K562 (cell line): ENCODE data around the gene ASIC3. TPM values are rescaled to one million over a fixed set of nuclear protein-coding genes. Genes with fewer than 3 reads are reported as not detected.

Source experiments
- polyA plus RNA-seq, 8 experiments: library from polyadenylated mRNA; depleted of rRNA in 4 of 8; stranded (reverse) in 5 of 8; unstranded in 3 of 8; fragments of >200 nt; fragmentation: Nextera tagmentation in 2 of 8; fragmentation: Illumina TruSeq in 1 of 8; extraction: Ambion mirVana in 2 of 8; extraction: Trizol in 1 of 8; gene quantifications; 2 replicates each; pipeline versions ENCODE4 v1.2.1 to v1.2.3, GENCODE V29; 2011 to 2014; ENCODE audit warnings: inconsistent platforms in 1 of 8, missing spikeins in 1 of 8
- total RNA-seq, 7 experiments: library from RNA; depleted of rRNA in 6 of 7; stranded (reverse); fragments of >200 nt in 6 of 7; fragmentation: Illumina TruSeq in 2 of 7; extraction: Trizol in 2 of 7; gene quantifications; 2 replicates each; pipeline versions ENCODE4 v1.2.1 to v1.2.3, GENCODE V29; 2011 to 2021; ENCODE audit warnings: low replicate concordance in 1 of 7
- TF ChIP-seq, protein P1 (sequence below): fragments of 450-650 bp; IDR thresholded peaks from 2 replicates; pipeline ENCODE4 v1.6.1; 2016; ENCODE audit warnings: low read depth

The ASIC3 gene
- total and polyA plus RNA-seq, 9 of the 15 experiments (the other 6 are each of a cell fraction or from before 2014, with no cell fraction given): 0.11 to 5.0 (median 0.87) TPM

DNA sequence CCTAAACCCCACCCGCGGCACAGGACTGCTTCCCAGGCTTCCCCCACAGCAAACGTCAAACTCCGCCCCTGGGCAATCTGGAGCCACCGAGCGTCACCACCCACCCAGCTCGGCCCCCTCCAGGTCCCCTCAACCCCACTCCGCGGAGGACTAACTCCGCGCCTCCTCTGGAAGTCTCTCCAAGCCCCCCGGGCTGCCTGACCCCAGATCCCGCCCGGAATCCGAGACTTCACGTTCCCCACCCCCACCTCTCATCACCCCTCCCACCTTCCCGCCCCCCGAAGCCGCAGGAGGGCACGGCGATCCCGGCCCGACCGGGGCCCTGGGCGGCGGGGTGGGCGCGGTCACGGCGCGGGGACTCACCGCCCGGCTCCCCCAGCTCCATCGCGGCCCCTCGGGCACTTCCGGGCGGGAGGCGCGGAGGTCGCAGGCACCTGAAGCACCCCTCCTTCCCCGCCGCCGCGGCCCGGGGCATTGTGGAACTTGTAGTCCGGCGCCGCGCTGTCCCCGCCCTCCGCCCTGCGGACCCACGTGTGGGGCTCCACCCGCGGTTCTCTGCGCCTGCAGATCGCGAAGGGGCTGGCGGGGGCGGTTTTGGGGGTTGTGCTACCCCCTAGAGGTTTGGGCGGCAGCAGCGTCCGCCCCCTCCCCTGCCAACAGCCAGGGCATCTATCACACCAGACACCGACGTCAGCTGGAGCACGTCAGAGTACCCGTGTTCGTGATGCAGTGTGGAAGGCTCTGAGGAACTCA is 34.9 kb downstream of the ASIC3 start, which contains the start of gene TMUB1 (continued):
- TF ChIP-seq, protein P1, sequence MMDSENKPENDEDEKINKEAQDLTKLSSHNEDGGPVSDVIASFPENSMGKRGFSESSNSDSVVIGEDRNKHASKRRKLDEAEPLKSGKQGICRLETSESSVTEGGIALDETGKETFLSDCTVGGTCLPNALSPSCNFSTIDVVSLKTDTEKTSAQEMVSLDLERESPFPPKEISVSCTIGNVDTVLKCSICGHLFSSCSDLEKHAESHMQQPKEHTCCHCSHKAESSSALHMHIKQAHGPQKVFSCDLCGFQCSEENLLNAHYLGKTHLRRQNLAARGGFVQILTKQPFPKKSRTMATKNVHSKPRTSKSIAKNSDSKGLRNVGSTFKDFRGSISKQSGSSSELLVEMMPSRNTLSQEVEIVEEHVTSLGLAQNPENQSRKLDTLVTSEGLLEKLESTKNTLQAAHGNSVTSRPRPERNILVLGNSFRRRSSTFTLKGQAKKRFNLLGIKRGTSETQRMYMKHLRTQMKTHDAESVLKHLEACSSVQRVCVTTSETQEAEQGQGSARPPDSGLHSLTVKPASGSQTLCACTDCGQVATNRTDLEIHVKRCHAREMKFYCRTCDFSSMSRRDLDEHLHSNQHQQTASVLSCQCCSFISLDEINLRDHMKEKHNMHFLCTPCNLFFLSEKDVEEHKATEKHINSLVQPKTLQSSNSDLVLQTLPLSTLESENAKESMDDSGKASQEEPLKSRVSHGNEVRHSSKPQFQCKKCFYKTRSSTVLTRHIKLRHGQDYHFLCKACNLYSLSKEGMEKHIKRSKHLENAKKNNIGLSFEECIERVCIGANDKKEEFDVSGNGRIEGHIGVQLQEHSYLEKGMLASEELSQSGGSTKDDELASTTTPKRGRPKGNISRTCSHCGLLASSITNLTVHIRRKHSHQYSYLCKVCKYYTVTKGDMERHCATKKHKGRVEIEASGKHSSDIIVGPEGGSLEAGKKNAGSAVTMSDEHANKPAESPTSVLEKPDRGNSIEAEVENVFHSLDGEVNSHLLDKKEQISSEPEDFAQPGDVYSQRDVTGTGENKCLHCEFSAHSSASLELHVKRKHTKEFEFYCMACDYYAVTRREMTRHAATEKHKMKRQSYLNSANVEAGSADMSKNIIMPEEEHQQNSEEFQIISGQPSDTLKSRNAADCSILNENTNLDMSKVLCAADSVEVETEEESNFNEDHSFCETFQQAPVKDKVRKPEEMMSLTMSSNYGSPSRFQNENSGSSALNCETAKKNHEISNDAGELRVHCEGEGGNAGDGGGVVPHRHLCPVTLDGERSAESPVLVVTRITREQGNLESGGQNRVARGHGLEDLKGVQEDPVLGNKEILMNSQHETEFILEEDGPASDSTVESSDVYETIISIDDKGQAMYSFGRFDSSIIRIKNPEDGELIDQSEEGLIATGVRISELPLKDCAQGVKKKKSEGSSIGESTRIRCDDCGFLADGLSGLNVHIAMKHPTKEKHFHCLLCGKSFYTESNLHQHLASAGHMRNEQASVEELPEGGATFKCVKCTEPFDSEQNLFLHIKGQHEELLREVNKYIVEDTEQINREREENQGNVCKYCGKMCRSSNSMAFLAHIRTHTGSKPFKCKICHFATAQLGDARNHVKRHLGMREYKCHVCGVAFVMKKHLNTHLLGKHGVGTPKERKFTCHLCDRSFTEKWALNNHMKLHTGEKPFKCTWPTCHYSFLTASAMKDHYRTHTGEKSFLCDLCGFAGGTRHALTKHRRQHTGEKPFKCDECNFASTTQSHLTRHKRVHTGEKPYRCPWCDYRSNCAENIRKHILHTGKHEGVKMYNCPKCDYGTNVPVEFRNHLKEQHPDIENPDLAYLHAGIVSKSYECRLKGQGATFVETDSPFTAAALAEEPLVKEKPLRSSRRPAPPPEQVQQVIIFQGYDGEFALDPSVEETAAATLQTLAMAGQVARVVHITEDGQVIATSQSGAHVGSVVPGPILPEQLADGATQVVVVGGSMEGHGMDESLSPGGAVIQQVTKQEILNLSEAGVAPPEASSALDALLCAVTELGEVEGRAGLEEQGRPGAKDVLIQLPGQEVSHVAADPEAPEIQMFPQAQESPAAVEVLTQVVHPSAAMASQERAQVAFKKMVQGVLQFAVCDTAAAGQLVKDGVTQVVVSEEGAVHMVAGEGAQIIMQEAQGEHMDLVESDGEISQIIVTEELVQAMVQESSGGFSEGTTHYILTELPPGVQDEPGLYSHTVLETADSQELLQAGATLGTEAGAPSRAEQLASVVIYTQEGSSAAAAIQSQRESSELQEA: no peak
